ENCODE data around the gene KIF5C.

The KIF5C gene

GRCh38 chr2:148907085-148907785, 32.2 kb downstream of the KIF5C start:
- DNase-seq (ENCODE audit: low read depth): peak; percentile 30
- H3K4me3 ChIP-seq (ENCODE audit: low read depth, low read length): no peak overlapping the region
- no peak for TF ChIP-seq CTCF (IDR thresholded peaks at IDR 0.05; ENCODE audit: insufficient read depth, low read depth, low read length, missing control alignments)

GRCh38 chr2:148909114-148909513, 34.1 kb downstream of the KIF5C start:
- H3K4me3 ChIP-seq (ENCODE audit: low read depth, low read length): no peak overlapping the region
- TF ChIP-seq CTCF (IDR thresholded peaks at IDR 0.05; ENCODE audit: insufficient read depth, low read depth, low read length, missing control alignments): no peak
- DNase-seq (ENCODE audit: low read depth): no peak

GRCh38 chr2:148913061-148913460, 38.0 kb downstream of the KIF5C start:
- no peak for DNase-seq (ENCODE audit: low read depth)
- no peak for TF ChIP-seq CTCF (IDR thresholded peaks at IDR 0.05; ENCODE audit: insufficient read depth, low read depth, low read length, missing control alignments)
- H3K4me3 ChIP-seq (ENCODE audit: low read depth, low read length): no peak overlapping the region

GRCh38 chr2:148913492-148913891, 38.5 kb downstream of the KIF5C start:
- DNase-seq (ENCODE audit: low read depth): no peak
- H3K4me3 ChIP-seq (ENCODE audit: low read depth, low read length): no peak overlapping the region
- no peak for TF ChIP-seq CTCF (IDR thresholded peaks at IDR 0.05; ENCODE audit: insufficient read depth, low read depth, low read length, missing control alignments)

GRCh38 chr2:148914463-148914862, 39.4 kb downstream of the KIF5C start:
- no peak for TF ChIP-seq CTCF (IDR thresholded peaks at IDR 0.05; ENCODE audit: insufficient read depth, low read depth, low read length, missing control alignments)
- H3K4me3 ChIP-seq (ENCODE audit: low read depth, low read length): no peak overlapping the region
- no peak for DNase-seq (ENCODE audit: low read depth)

GRCh38 chr2:148917431-148917830, 42.4 kb downstream of the KIF5C start:
- TF ChIP-seq CTCF (IDR thresholded peaks at IDR 0.05; ENCODE audit: insufficient read depth, low read depth, low read length, missing control alignments): no peak
- no peak overlapping the region for H3K4me3 ChIP-seq (ENCODE audit: low read depth, low read length)
- no peak for DNase-seq (ENCODE audit: low read depth)

GRCh38 chr2:148918554-148918953, 43.5 kb downstream of the KIF5C start:
- no peak for TF ChIP-seq CTCF (IDR thresholded peaks at IDR 0.05; ENCODE audit: insufficient read depth, low read depth, low read length, missing control alignments)
- no peak for DNase-seq (ENCODE audit: low read depth)

More at GRCh38 chr2:148918554-148918953, 43.5 kb downstream of the KIF5C start:
- no peak overlapping the region for H3K4me3 ChIP-seq (ENCODE audit: low read depth, low read length)
